ENCODE results near the gene PPP1R3A.

- TF ChIP-seq SP2 (IDR thresholded peaks at IDR 0.05; ENCODE audit: low read length), result no peak
- TF ChIP-seq HDAC2 (IDR thresholded peaks at IDR 0.05; ENCODE audit: borderline replicate concordance in 1 of 2, low read depth in 2 of 2, low read length in 2 of 2), result no peak
- no peak for TF ChIP-seq TEAD4 (IDR thresholded peaks at IDR 0.05; ENCODE audit: low read depth, low read length)
- no peak for TF ChIP-seq CTCF (IDR thresholded peaks at IDR 0.05; ENCODE audit: control extremely low read depth in 1 of 3, insufficient read depth in 1 of 3, low read depth in 1 of 3, low read length in 3 of 3)
- TF ChIP-seq RNF2 (IDR thresholded peaks at IDR 0.05; ENCODE audit: borderline replicate concordance, low read depth, low read length, missing control alignments, poor library complexity, severe bottlenecking), result no peak
- TF ChIP-seq POLR2AphosphoS5 (IDR thresholded peaks at IDR 0.05; ENCODE audit: low read depth, low read length), result no peak
Measured at GRCh38 chr7:113959910-113960309, 41.1 kb upstream of the PPP1R3A start.
